Activated CD8-positive, alpha-beta memory T cell treated with anti-CD3 and anti-CD28 coated beads, Interleukin-2, amount 50 U/mL, for 1 hour (primary cell): Measurements from ENCODE around the gene AFAP1L1.

Experiments
- DNase-seq: peaks from one replicate; pipeline ENCODE4 v3.0.0-alpha.2; 2020; ENCODE audit errors: extremely low read depth

AFAP1L1 gene

GRCh38 chr5:149372076-149372795, 100.6 kb downstream of the AFAP1L1 start:
- no peak for DNase-seq

GRCh38 chr5:149372932-149373331, 101.3 kb downstream of the AFAP1L1 start:
- DNase-seq = no peak

GRCh38 chr5:149374303-149374702, 102.6 kb downstream of the AFAP1L1 start:
- DNase-seq = no peak

GRCh38 chr5:149374801-149375200, 103.1 kb downstream of the AFAP1L1 start:
- DNase-seq = no peak

GRCh38 chr5:149375434-149375833, 103.8 kb downstream of the AFAP1L1 start:
- no peak for DNase-seq

- no peak for DNase-seq
Observed at GRCh38 chr5:149376104-149376503, 104.4 kb downstream of the AFAP1L1 start.

- DNase-seq = no peak
Observed at GRCh38 chr5:149376711-149377447, 105.2 kb downstream of the AFAP1L1 start.

GRCh38 chr5:149378241-149378820, 106.7 kb downstream of the AFAP1L1 start:
- no peak for DNase-seq

GRCh38 chr5:149379177-149379761, 107.6 kb downstream of the AFAP1L1 start, which contains the start of gene IL17B:
IL17B (minus strand) TSS chr5:149379292; CDS start chr5:149379225, 67 bp downstream.
- no peak for DNase-seq

- no peak for DNase-seq
Observed at GRCh38 chr5:149379818-149380374, 108.2 kb downstream of the AFAP1L1 start.

GRCh38 chr5:149380466-149381121, 108.9 kb downstream of the AFAP1L1 start:
- no peak for DNase-seq

GRCh38 chr5:149381261-149381985, 109.8 kb downstream of the AFAP1L1 start:
- no peak for DNase-seq

- DNase-seq = no peak
Observed at GRCh38 chr5:149381986-149382338, 110.3 kb downstream of the AFAP1L1 start.

GRCh38 chr5:149382517-149383220, 111.0 kb downstream of the AFAP1L1 start:
- DNase-seq = no peak

GRCh38 chr5:149383399-149383798, 111.7 kb downstream of the AFAP1L1 start:
- DNase-seq = no peak

GRCh38 chr5:149386166-149386565, 114.5 kb downstream of the AFAP1L1 start:
- no peak for DNase-seq

- no peak for DNase-seq
Observed at GRCh38 chr5:149387081-149387631, 115.5 kb downstream of the AFAP1L1 start.

- no peak for DNase-seq
Observed at GRCh38 chr5:149387982-149388381, 116.3 kb downstream of the AFAP1L1 start.

- no peak for DNase-seq
Observed at GRCh38 chr5:149388498-149389190, 117.0 kb downstream of the AFAP1L1 start.
